GM18870 (cell line): ENCODE measurements around the gene PIGR.

Experiments used
- ATAC-seq: cut with Tn5 transposase; IDR thresholded peaks from one replicate; pipeline ENCODE4 v1.9.1; 2021; ENCODE audit warnings: moderate library complexity; ENCODE audit not compliant: unreplicated experiment

PIGR gene

DNA sequence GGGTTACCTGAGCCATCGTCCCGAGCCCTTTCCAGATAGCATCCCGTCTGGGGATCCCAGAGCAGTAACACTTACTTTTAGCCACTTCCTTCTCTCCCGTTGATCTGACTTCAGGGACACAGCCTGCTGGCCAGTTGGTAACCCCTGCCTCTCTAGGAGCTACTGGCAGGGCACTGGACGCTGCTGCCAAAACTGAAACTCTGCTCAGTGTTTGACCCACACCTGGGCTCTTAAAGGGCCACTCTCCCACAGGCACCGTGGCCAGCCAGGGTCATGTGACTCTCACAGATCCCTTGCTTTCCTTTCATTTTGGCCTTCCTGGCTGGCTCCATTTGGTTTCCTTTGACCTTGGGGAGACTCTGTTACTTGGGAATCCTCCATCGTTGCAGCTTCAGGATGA is at the start of gene PIGR:
Gene PIGR, minus strand, starts transcription at position 206 of the 400 bp plus-strand sequence. CDS start 5,935 bp downstream, outside the sequence.
- no peak for ATAC-seq

DNA sequence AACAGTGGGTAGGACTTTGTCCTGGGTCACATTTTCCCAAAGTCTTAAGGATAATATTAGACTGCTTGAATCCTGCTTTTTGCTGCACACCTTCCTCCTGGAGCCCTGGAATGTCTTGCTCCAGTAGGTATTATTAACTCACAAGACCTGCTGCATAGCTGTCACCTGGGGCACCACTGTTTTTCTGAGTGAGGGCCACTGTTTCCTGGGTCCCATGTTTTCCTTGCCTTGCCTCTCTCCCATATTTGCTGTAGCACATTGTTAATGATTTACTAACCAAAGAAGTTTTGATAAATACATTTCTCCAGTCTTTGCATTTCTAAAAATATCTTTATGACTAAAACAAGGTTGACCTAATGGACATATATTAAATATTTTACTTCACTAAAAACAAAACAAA is 46.5 kb upstream of the PIGR start:
- no peak for ATAC-seq

DNA sequence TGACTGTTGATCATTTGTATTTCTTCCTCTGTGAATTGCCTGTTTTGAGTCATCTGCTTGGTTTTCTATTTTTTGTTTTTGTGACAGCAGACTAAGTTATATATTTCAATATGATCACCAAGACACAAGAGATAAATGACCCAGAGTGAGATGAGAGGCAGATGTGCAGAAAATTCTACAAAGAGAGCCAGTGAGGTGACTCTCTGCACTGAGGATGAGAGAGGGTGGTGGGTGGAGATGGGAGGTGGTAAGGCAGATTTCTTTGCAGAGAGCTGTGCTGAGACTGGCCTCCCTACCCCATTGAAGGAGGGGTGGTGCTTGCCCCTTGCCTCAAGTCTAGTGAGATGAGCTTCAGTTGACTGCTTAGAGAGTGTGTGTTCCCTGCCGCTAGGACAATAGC is 41.6 kb upstream of the PIGR start:
- no peak for ATAC-seq

DNA sequence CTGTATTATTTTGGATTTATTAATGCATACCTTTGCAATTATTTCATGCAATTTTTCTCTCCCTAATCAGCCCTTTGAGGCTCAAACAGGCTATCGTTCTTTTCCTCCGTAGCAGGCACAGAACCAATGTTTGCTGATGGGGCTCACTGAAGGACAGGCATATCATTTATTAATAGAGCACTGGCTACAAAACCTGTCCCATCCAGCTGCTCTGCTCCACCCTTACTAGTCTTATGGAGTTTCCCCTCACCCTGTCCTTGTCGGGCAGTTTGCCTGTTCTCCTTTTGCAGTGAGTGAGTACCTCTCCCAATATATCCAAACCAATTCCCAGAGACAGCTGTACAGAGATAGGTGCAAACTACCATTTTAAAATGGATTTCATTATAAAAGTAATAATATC is 40.6 kb upstream of the PIGR start:
- no peak for ATAC-seq

DNA sequence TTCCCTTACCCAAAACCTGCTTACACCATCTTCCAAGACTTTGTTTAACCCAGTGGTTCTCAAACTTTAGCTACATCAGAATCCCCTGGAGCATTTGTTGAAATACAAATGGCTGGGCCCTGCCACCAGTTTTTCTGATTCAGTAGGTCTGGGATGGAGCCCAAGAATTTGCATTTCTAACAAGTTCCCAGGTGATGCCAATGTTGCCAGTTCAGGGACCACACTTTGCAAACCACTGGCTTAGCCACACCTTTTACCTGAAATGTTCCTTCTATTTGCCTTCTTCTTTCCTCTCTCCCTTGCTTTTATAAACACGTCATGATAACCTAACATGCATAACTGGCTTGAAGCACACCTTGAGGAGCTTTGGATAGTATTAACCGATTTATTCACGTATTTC is 40.1 kb upstream of the PIGR start:
- no peak for ATAC-seq

GRCh38 chr1:206985162-206985749 is 39.0 kb upstream of the PIGR start:
- ATAC-seq: no peak

- no peak for ATAC-seq
Measured at GRCh38 chr1:206982216-206982615, 36.0 kb upstream of the PIGR start.

DNA sequence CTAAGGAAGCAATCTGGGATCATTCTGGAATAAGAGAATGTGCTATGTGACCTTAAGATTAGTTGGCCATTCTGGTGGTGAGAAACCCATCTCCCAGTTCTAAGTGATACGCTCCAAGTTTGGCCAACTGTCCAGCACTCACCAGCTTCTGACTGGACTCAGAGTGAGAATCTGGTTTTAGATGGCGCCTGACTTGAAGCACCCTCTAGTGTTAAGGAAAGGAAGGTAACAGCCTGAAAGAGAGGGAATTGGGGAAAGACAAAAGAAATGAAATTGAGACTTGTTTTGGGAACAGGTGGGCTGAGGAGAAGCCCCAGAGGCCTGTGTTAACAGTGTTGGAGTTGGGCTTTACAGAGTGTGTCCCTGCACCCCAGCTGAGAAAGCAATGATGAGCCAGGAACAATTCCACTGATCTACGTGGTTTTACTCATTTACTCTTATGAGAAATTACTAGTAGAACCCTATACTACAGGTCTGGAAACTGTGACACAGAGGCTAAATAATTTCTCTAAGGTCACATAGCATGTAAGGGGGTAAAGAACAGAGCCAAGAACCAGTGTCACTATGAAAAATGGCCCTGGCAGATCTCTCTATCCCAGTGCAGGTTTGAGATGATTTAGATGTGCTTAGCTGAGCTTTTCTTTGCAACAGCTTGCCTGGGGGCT is 33.2 kb upstream of the PIGR start:
- ATAC-seq: no peak

GRCh38 chr1:206978259-206978658 is 32.0 kb upstream of the PIGR start:
- no peak for ATAC-seq

GRCh38 chr1:206975306-206975705 is 29.0 kb upstream of the PIGR start:
- ATAC-seq: no peak

DNA sequence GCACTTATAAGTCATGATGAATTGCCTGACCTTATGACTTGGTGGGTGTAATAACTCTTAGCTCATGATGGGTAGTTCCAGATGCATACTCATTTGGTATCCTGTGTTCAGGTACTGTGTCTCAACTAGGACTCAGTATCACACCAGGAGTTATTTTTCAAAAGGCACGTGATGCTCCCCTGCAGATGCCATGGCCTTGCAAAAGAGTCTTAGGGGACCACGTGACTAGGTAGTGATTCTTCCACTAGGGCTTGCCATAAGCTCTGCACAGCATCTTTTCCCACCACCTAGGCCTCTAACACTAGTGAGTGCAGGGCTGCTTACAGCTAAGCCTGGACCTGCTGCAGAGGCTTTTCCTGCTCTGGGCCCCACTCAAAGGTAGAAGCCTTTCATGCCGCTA is 27.9 kb upstream of the PIGR start:
- no peak for ATAC-seq

DNA sequence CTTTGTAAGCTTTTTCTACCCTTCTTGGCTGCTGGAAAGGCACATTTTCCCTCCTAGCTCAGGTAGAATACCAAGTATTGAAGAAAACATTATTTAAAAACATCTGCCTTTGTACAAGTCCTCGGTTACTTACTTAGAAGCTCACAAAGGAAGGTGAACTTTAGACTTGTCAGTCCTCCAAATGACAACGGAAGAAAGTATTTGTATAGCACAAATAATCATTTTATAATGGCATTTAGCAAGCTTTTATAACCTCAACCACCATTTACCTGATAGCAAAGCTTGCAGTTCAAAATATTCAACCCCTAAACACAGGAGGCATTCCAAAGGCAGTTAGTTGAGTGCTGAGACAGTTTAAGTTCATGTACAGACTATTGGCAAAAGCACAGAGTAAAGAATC is 26.5 kb upstream of the PIGR start:
- ATAC-seq: no peak

GRCh38 chr1:206971029-206971655 is 24.9 kb upstream of the PIGR start:
- ATAC-seq: no peak

- no peak for ATAC-seq
Measured at GRCh38 chr1:206970446-206970845, 24.2 kb upstream of the PIGR start, which contains the start of gene FCAMR. Gene FCAMR, minus strand, starts transcription at chr1:206970460. Its CDS starts 335 bp downstream, at chr1:206970125.

GRCh38 chr1:206969090-206969489 is 22.8 kb upstream of the PIGR start:
- ATAC-seq: no peak

- ATAC-seq: peak; percentile 62
Measured at GRCh38 chr1:206967096-206967849, 21.0 kb upstream of the PIGR start.

- ATAC-seq: no peak
Measured at GRCh38 chr1:206965781-206966180, 19.5 kb upstream of the PIGR start.

GRCh38 chr1:206963740-206964139 is 17.5 kb upstream of the PIGR start:
- ATAC-seq: no peak

DNA sequence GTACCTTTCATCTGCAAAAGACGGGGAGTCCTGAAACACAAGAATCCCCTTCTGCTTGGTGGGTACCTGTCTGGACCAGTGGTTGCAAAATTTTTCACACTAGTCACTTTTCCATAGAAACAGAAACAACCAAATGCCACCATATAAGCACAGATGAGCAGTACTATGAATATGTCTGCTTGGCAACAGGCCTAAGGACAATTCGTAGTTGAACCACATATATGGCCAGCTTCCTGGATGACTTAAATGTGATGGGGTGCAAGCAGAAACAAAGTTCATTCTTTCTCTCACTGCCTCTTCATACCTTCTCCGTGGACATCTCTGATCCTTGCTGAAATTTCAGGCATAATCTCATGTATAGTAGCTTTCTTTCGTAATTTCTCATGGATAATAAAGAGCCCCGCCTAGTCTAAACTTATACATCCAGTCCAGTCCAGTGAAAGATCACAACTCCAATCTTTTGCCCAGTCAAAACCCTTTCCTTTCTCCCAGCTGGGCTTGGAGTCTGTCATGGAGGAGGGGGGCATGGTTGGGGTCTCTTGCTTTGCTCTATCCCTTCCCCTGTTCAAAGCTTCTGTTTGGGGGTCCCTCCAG is 16.9 kb upstream of the PIGR start:
- ATAC-seq: no peak

- no peak for ATAC-seq
Measured at GRCh38 chr1:206962272-206962671, 16.0 kb upstream of the PIGR start.

DNA sequence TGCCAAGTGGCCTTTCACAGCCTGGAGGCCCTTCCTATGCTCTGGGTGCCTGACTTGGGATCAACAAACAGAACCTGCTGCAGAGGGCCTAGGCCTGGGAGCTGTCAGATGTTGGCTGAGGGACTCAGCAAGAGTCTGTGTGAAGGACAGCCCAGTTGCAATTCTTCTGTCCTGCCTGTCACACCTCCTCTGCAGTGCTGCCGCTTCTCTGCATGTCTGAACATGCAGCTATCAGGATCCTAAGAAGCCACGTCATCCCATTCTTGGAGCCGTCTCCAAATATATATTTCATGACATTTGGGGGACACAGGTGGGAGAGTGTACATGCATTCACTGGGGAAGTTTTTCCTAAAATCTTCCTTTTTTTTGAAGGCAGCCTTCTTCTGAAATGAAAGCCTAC is 15.4 kb upstream of the PIGR start:
- ATAC-seq: no peak
